Esophagus squamous epithelium (tissue), 5 donors: Measurements from ENCODE around the gene RAB7B. TPM values are rescaled to one million over a fixed set of nuclear protein-coding genes. Genes with fewer than 3 reads are reported as not detected.

ENCODE experiments used
- DNase-seq: peaks from one replicate; lab custom pipeline; 2025; lab: John Stamatoyannopoulos, UW
- H3K27ac ChIP-seq, 4 donors: fragments of 200-600 bp; sonication (generic); one replicate each; pipeline ENCODE4 v1.5.1; 2016 to 2019; ENCODE audit warnings: mild to moderate bottlenecking in 1 of 4
- H3K27me3 ChIP-seq, 4 donors: fragments of 200-600 bp; sonication (generic); 1 replicate in 3 of 4; 2 replicates in 1 of 4; pipeline versions ENCODE4 v1.5.1 to v1.6.0; 2017 to 2021; ENCODE audit warnings: antibody characterized with exemption in 1 of 4
- H3K36me3 ChIP-seq, 3 donors: fragments of 200-600 bp; sonication (generic); one replicate each; pipeline ENCODE4 v1.5.1; 2016 to 2019
- H3K4me1 ChIP-seq, 3 donors: fragments of 200-600 bp; sonication (generic); one replicate each; pipeline ENCODE4 v1.5.1; 2017 to 2019
- H3K4me3 ChIP-seq, 4 donors: fragments of 200-600 bp; sonication (generic); 1 replicate in 3 of 4; 2 replicates in 1 of 4; pipeline ENCODE4 v1.5.1; 2016 to 2019; ENCODE audit warnings: mild to moderate bottlenecking in 2 of 4, moderate library complexity in 1 of 4
- H3K9me3 ChIP-seq, 3 donors: fragments of 200-600 bp; sonication (generic); one replicate each; pipeline ENCODE4 v1.5.1; 2016 to 2019
- POLR2A ChIP-seq, 4 donors: fragments of 450-650 bp; IDR thresholded peaks; one replicate each; pipeline ENCODE4 v1.6.1; 2017; ENCODE audit warnings: antibody characterized with exemption in 4 of 4, mild to moderate bottlenecking in 4 of 4, moderate library complexity in 3 of 4
- WGBS, 2 donors: methylation state at CpG; one replicate each; pipeline ENCODE4 v1.1.5; 2018; 5-methylcytosine and 5-hydroxymethylcytosine counted together
- intact Hi-C: fragments of 100-400 bp; cut with DNase I; formaldehyde crosslinking; loops from one replicate; pipeline ENCODE4 v1.15.0; 2022
- total RNA-seq, 4 donors: library from RNA; depleted of rRNA; stranded (reverse); fragments of >200 nt; gene quantifications; one replicate each; pipeline ENCODE4 v1.1.0, GENCODE V29; 2016
- TF ChIP-seq, protein P1 (sequence below), 6 experiments: fragments of 450-650 bp in 4 of 6; fragments of 200-600 bp in 2 of 6; sonication (generic) in 2 of 6; IDR thresholded peaks; one replicate each; pipeline ENCODE4 v1.5.1; 2016 to 2019; ENCODE audit warnings: antibody characterized with exemption in 6 of 6, mild to moderate bottlenecking in 4 of 6, moderate library complexity in 4 of 6
- donor health status: DM: yes; HTN: yes; CAD: no.

RAB7B gene
- total RNA-seq, 4 donors from 2014 or later = 15.8 to 24.2 (median 21.4) TPM

DNA sequence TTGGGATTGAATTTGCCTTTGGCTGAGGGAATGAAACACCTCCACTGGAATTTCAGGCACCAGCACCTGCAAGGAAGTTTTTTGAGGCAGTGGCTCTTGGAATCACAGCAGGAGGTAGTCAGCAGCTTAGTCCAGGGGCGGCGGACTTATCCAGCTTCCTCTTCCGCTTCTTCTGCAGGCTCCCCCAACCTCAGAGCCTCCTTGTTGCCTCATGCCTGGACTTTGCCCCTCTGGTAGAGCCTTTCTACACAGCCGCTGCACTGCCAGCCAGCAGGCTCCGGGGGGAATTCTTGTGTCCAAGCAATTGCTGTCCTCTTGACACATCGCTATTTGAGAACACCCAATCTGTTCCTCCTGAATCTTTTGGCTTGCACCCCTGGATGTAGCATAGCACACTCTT lies 45.4 kb upstream of the RAB7B start:
- peaks cover 0 to 2% (median 0%) of the 10 kb centered on the region in 4 donors for H3K27me3 ChIP-seq
- intact Hi-C loops = no loop called here
- peaks cover 0 to 13% (median 10%) of the 10 kb centered on the region in 3 donors for H3K4me1 ChIP-seq
- no peaks in the 10 kb centered on the region for H3K9me3 ChIP-seq
- no peak for DNase-seq
- TF ChIP-seq POLR2A (IDR thresholded peaks at IDR 0.05) = no peak
- TF ChIP-seq, protein P1, sequence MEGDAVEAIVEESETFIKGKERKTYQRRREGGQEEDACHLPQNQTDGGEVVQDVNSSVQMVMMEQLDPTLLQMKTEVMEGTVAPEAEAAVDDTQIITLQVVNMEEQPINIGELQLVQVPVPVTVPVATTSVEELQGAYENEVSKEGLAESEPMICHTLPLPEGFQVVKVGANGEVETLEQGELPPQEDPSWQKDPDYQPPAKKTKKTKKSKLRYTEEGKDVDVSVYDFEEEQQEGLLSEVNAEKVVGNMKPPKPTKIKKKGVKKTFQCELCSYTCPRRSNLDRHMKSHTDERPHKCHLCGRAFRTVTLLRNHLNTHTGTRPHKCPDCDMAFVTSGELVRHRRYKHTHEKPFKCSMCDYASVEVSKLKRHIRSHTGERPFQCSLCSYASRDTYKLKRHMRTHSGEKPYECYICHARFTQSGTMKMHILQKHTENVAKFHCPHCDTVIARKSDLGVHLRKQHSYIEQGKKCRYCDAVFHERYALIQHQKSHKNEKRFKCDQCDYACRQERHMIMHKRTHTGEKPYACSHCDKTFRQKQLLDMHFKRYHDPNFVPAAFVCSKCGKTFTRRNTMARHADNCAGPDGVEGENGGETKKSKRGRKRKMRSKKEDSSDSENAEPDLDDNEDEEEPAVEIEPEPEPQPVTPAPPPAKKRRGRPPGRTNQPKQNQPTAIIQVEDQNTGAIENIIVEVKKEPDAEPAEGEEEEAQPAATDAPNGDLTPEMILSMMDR (IDR thresholded peaks at IDR 0.05) = no peak
- H3K4me3 ChIP-seq = no peak overlapping the region
- WGBS, 2 donors = 78 to 93% methylated on average over 3 to 6 of the region's 6 CpGs
- H3K36me3 ChIP-seq = no peaks in the 10 kb centered on the region
- H3K27ac ChIP-seq = no peak overlapping the region

DNA sequence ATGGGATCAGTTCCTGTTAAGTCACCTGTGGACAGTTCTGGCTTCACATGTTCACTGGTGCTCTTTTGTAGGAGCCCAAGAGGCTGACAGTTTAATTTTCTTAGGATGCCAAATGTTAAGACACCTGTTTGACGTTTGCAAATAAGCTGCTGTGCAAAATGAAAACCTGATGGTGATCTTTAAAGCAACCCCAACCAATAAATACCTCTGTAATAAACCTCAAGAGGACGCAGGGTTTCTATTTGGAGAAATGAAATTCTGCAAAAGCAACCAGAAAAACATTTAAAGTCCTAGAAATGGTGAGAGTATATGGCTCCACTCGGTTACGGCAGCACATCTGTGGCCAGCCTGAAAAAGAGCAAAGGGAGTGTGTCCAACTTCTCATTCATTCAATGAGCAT lies 44.1 kb upstream of the RAB7B start:
- H3K4me3 ChIP-seq = no peak overlapping the region
- H3K27me3 ChIP-seq = peaks cover 0 to 5% (median 0%) of the 10 kb centered on the region in 4 donors
- H3K36me3 ChIP-seq = no peaks in the 10 kb centered on the region
- H3K4me1 ChIP-seq = peaks cover 0 to 6% (median 5%) of the 10 kb centered on the region in 3 donors
- intact Hi-C loops = no loop called here
- DNase-seq = no peak
- 70 to 72% methylated on average over 4 of the region's 4 CpGs for WGBS, 2 donors
- TF ChIP-seq POLR2A (IDR thresholded peaks at IDR 0.05) = no peak
- TF ChIP-seq, protein P1 (IDR thresholded peaks at IDR 0.05) = no peak
- H3K27ac ChIP-seq = no peak overlapping the region
- H3K9me3 ChIP-seq = no peaks in the 10 kb centered on the region

DNA sequence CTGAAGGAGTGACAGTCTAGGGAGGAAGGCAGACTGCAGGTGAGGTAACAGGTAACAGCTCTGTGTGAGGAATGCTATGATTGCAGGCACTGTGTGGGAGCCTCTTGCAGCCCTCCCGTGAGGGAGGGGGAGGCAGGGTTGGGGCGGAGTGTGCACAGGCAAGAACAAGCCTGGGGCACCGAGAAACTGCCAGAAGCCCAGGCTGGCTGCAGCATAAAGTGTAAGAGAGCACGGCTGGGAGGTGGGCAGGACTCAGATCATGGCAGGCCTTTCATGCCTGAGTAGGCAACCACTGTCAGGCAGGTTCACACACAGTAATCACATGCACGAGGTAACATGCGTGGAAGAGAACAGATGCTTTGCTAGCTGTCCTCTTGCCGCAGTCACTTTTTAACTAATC lies 38.4 kb upstream of the RAB7B start:
- intact Hi-C loops = no loop called here
- 19 to 23% methylated on average over 6 to 7 of the region's 7 CpGs for WGBS, 2 donors

DNA sequence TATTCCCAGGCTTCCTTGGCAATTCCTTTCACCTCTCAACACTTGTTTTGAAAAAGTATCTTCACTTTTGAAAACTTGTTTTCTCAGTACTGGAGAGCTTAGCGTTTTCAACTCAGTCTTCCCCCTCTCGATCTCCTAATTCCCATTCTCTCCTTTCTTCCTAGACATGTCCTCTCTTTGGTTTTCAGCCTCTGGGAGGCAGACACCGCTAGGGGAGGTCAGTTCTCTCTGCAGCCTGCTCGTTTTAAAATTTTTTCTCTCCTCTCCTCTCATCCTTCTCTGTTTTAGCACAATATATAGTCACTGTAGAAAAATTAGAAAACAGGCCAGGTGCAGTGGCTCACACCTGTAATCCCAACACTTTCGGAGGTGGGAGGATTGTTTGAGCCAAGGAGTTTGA lies 37.1 kb upstream of the RAB7B start:
- Histone ChIP-seq H3K27ac (no peak overlapping the region), H3K9me3 (no peaks in the 10 kb centered on the region), H3K4me3 (no peak overlapping the region), H3K4me1 (peaks cover 0 to 26% (median 0%) of the 10 kb centered on the region in 3 donors), H3K36me3 (no peaks in the 10 kb centered on the region), H3K27me3 (peaks cover 0 to 22% (median 0%) of the 10 kb centered on the region in 4 donors)
- 54 to 56% methylated on average over 5 of the region's 5 CpGs for WGBS, 2 donors
- intact Hi-C loops = no loop called here
- DNase-seq = no peak
- TF ChIP-seq, protein P1 (IDR thresholded peaks at IDR 0.05) = no peak
- no peak for TF ChIP-seq POLR2A (IDR thresholded peaks at IDR 0.05)

More for the DNA sequence above, 38.4 kb upstream of the RAB7B start:
- H3K36me3 ChIP-seq = no peaks in the 10 kb centered on the region
- no peak overlapping the region for H3K27ac ChIP-seq
- H3K9me3 ChIP-seq = no peaks in the 10 kb centered on the region
- H3K27me3 ChIP-seq = peaks cover 0 to 22% (median 0%) of the 10 kb centered on the region in 4 donors
- no peak for DNase-seq
- H3K4me3 ChIP-seq = no peak overlapping the region
- TF ChIP-seq, protein P1 (IDR thresholded peaks at IDR 0.05) = no peak
- no peak for TF ChIP-seq POLR2A (IDR thresholded peaks at IDR 0.05)
- H3K4me1 ChIP-seq = peaks cover 0 to 21% (median 0%) of the 10 kb centered on the region in 3 donors

DNA sequence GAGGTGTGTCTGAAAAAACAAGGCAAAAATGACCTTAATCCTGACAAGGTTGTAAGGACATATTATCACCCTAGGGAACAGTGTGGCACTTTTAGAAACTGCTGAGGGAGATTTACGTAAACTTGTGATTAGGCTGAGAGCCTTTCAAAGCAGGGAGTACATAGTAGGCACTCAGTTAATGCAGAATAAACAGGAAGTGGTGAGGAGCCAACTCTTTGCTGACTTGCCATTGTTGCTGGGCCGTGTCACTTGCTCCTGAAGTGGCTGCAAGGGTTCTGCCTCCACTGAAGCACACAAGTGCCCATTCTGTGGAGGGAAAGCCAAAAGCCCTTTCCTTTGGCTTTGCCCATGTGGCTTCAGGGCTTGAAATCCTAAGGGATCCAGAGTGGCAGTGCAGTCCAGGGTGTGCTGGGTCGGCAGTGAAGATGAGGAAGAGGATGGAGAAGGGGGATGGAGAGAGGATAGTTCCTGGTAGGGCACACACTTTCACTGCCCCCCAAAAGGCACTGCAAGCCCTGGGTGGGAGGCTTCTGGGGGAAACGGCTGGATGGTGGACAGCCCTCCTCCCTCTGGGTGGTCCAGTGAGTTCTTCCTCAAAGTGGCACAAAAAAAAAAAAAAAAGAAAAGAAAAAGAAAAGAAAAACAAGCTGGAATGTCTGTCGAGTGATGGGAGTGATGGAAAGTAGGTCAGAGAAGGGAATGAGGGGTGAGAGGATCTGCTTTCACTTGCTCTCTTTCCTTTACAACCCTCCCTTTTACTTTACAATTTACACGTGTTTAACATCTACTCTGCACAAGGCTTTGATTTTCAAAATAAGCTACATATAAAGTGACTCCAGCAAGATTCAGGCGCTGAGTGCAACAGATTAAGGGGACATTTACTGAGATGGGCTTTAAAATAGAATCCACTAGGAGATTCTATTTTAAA lies 36.1 kb upstream of the RAB7B start:
- TF ChIP-seq, protein P1 (IDR thresholded peaks at IDR 0.05) = no peak
- TF ChIP-seq POLR2A (IDR thresholded peaks at IDR 0.05) = no peak
- Histone ChIP-seq H3K36me3 (no peaks in the 10 kb centered on the region), H3K27ac (no peak overlapping the region), H3K27me3 (peaks cover 0 to 22% (median 0%) of the 10 kb centered on the region in 4 donors), H3K4me3 (no peak overlapping the region), H3K4me1 (peaks cover 0 to 36% (median 0%) of the 10 kb centered on the region in 3 donors), H3K9me3 (no peaks in the 10 kb centered on the region)
- DNase-seq = no peak
- WGBS, 2 donors = 42 to 47% methylated on average over 6 to 7 of the region's 7 CpGs
- intact Hi-C loops = no loop called here
